Endothelial cell of umbilical vein (primary cell): ENCODE measurements around the gene TSPO. TPM values are rescaled to one million over a fixed set of nuclear protein-coding genes. Genes with fewer than 3 reads are reported as not detected.
A peak's percentile ranks its signal among the peaks of the same experiment; 100 is the strongest.

Experiments used
- BruUV-seq: library from RNA; stranded (reverse); fragments of 400-500 nt; replicated peaks from 2 replicates; lab custom pipeline; 2021; lab: Mats Ljungman, UMichigan
- CTCF ChIA-PET: fragments of 300-600, 350-600 bp; sonication (Branson Sonifier 250); formaldehyde crosslinking; loops from one replicate; lab custom pipeline; 2021; ENCODE audit warnings: antibody characterized with exemption, inconsistent platforms; lab: Charles Lee
- POLR2A ChIA-PET: fragments of 300-600, 350-600 bp; sonication (Branson Sonifier 250); formaldehyde crosslinking; loops from one replicate; lab custom pipeline; 2021; ENCODE audit warnings: antibody characterized with exemption, inconsistent platforms; lab: Charles Lee
- DNase-seq: peaks from one replicate; pipeline ENCODE4 v3.0.0-alpha.2; 2011; ENCODE audit warnings: low read depth, low spot score
- FAIRE-seq: peaks from 2 replicates; lab custom pipeline; 2011; peaks lifted over from hg19 to GRCh38; lab: Jason Lieb, UNC
- H2AFZ ChIP-seq: 2 replicates; pipeline ENCODE4 v1.6.0; 2012; ENCODE audit warnings: low read depth, low read length, control low read depth, inconsistent platforms
- H3K27ac ChIP-seq: 2 replicates; pipeline ENCODE4 v1.5.1; 2011; ENCODE audit warnings: low read depth, mild to moderate bottlenecking, control low read depth, low read length, moderate library complexity; ENCODE audit not compliant: insufficient read depth
- H3K27me3 ChIP-seq, 2 experiments: 2 replicates each; pipeline versions ENCODE4 v1.6.0 to v1.6.1; 2011; ENCODE audit warnings: low read length in 2 of 2, mixed read lengths in 1 of 2; ENCODE audit not compliant: control insufficient read depth in 2 of 2, insufficient read depth in 2 of 2
- H3K36me3 ChIP-seq, 2 experiments: 2 replicates in 1 of 2; 3 replicates in 1 of 2; pipeline ENCODE4 v1.5.1; 2011; ENCODE audit warnings: low read length in 2 of 2, mild to moderate bottlenecking in 1 of 2, moderate library complexity in 1 of 2; ENCODE audit not compliant: control insufficient read depth in 2 of 2, insufficient read depth in 2 of 2; ENCODE audit errors: extremely low read depth in 1 of 2
- H3K4me1 ChIP-seq: 3 replicates; pipeline ENCODE4 v1.5.1; 2011; ENCODE audit warnings: mild to moderate bottlenecking, low read length; ENCODE audit not compliant: control insufficient read depth, insufficient read depth; ENCODE audit errors: extremely low read depth
- H3K4me2 ChIP-seq: 2 replicates; pipeline ENCODE4 v1.6.1; 2011; ENCODE audit warnings: low read length, control low read depth, mixed read lengths; ENCODE audit not compliant: insufficient read depth
- H3K4me3 ChIP-seq, 3 experiments: fragments of 200-600 bp in 1 of 3; sonication (generic), shearing (Covaris generic) in 1 of 3; replicated peaks in 1 of 3; 2 replicates each; pipeline ENCODE4 v1.5.1; 2011 to 2016; ENCODE audit warnings: control low read depth in 3 of 3, low read length in 3 of 3, mild to moderate bottlenecking in 2 of 3, inconsistent platforms in 1 of 3, low read depth in 1 of 3, moderate library complexity in 1 of 3; ENCODE audit not compliant: insufficient read depth in 1 of 3
- H3K79me2 ChIP-seq: 2 replicates; pipeline ENCODE4 v1.6.0; 2012; ENCODE audit warnings: low read length, inconsistent platforms; ENCODE audit not compliant: control insufficient read depth, insufficient read depth
- H3K9ac ChIP-seq: replicated peaks from 2 replicates; pipeline ENCODE3; 2011; ENCODE audit warnings: low read length, control low read depth; ENCODE audit not compliant: insufficient read depth; ENCODE audit errors: extremely low read depth
- H3K9me1 ChIP-seq: replicated peaks from 3 replicates; pipeline ENCODE4 v1.6.0; 2011; ENCODE audit warnings: mild to moderate bottlenecking, low read length; ENCODE audit not compliant: control insufficient read depth, insufficient read depth; ENCODE audit errors: extremely low read depth
- H3K9me3 ChIP-seq: replicated peaks from 2 replicates; pipeline ENCODE4 v1.5.1; 2012; ENCODE audit warnings: low read length, inconsistent platforms; ENCODE audit not compliant: control insufficient read depth, insufficient read depth
- H4K20me1 ChIP-seq: replicated peaks from 2 replicates; pipeline ENCODE3; 2011; ENCODE audit warnings: mild to moderate bottlenecking, low read length; ENCODE audit not compliant: control insufficient read depth, insufficient read depth; ENCODE audit errors: extremely low read depth
- EZH2 ChIP-seq: IDR thresholded peaks from 2 replicates; pipeline ENCODE4 v1.6.1; 2012; ENCODE audit warnings: borderline replicate concordance, low read depth, mild to moderate bottlenecking, moderate library complexity, low read length, inconsistent platforms; ENCODE audit not compliant: severe bottlenecking
- FOS ChIP-seq: IDR thresholded peaks from 2 replicates; pipeline ENCODE4 v1.6.1; 2011; ENCODE audit warnings: mild to moderate bottlenecking, low read length, moderate library complexity, borderline replicate concordance; ENCODE audit not compliant: insufficient read depth
- GATA2 ChIP-seq: IDR thresholded peaks from 2 replicates; pipeline ENCODE4 v1.7.0; 2011; ENCODE audit warnings: low read depth, mild to moderate bottlenecking, moderate library complexity, mixed read lengths, low read length; ENCODE audit not compliant: insufficient read length, insufficient read depth
- JUN ChIP-seq: IDR thresholded peaks from 2 replicates; pipeline ENCODE4 v1.6.1; 2011; ENCODE audit warnings: borderline replicate concordance, low read depth; ENCODE audit not compliant: insufficient read length, insufficient read depth
- MYC ChIP-seq: IDR thresholded peaks from one replicate; pipeline ENCODE4 v1.6.1; 2011; ENCODE audit warnings: mild to moderate bottlenecking, low read depth, low read length
- POLR2A ChIP-seq: IDR thresholded peaks from 2 replicates; pipeline ENCODE4 v1.6.1; 2012; ENCODE audit warnings: low read depth, mild to moderate bottlenecking, control low read depth, low read length
- POLR2AphosphoS5 ChIP-seq: IDR thresholded peaks from 2 replicates; pipeline ENCODE4 v1.6.1; 2012; ENCODE audit warnings: low read depth, mild to moderate bottlenecking, control low read depth, low read length, moderate library complexity; ENCODE audit not compliant: insufficient read depth
- dilution Hi-C: fragments of 300-500 bp; cut with MboI; formaldehyde crosslinking; loops from one replicate; pipeline ENCODE4 v1.15.0; 2019; ENCODE audit warnings: low sequenced_read_pairs; ENCODE audit not compliant: extremely low pct_ligation_motif_present
- intact Hi-C: fragments of 100-400 bp; cut with micrococcal nuclease; formaldehyde crosslinking; loops from one replicate; pipeline ENCODE4 v1.10.0; 2022
- polyA plus RNA-seq, 4 experiments: library from polyadenylated mRNA; depleted of rRNA in 3 of 4; stranded (reverse) in 3 of 4; unstranded in 1 of 4; fragments of >200 nt; gene quantifications; 2 replicates each; pipeline versions ENCODE4 v1.2.1 to v1.2.3, GENCODE V29; 2011 to 2012; ENCODE audit warnings: missing spikeins in 1 of 4
- total RNA-seq: library from RNA; stranded (reverse); gene quantifications from 2 replicates; pipeline ENCODE4 v1.2.3, GENCODE V29; 2021
- TF ChIP-seq, protein P1 (sequence below): IDR thresholded peaks from 2 replicates; pipeline ENCODE4 v1.6.1; 2011; ENCODE audit not compliant: insufficient read depth, insufficient read length
- TF ChIP-seq, protein P2 (sequence below), 2 donors: IDR thresholded peaks; 1 replicate in 1 of 2; 2 replicates in 1 of 2; pipeline ENCODE4 v1.5.1; 2011; ENCODE audit warnings: low read length in 2 of 2, mild to moderate bottlenecking in 2 of 2, moderate library complexity in 2 of 2, control low read depth in 1 of 2, inconsistent platforms in 1 of 2, low read depth in 1 of 2; ENCODE audit not compliant: insufficient read depth in 1 of 2; ENCODE audit errors: extremely low read depth in 1 of 2

Gene TSPO
- total and polyA plus RNA-seq, 2 donors (not counting 3 experiments of a cell fraction or from before 2014, with no cell fraction given): 328 to 720 TPM

DNA sequence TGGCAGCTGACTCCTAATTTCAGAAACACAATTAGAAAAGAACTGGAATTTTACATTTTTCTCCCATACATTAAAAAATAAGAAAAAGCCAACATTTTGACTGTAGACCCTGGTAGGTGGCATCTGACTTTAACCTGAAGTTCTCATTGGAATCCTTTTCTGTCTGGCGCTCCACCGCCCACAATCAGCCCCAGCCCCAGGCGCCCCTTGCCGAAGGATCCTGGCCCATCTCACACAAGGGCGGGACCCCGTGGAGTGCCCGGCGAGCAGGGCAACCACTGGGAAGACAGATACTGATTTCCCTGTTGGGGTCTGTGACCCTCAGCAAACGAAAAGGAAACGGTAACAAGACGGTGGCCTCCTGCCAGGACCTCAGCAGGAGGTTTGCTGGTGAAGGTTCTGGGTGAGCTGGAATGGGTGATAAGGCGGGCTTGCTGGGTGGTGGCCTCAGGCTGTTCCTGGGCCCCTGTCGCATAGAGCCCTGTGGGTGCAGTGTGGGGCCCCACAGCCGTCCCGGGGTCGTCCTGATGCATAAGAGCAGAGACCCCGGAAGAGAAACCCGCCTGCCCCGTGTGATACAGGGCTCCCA is 15.7 kb downstream of the TSPO start:
- Histone ChIP-seq H3K27ac (no peak overlapping the region), H4K20me1 (no peaks in the 10 kb centered on the region), H3K9ac (no peak overlapping the region), H3K36me3 (peaks cover 6 to 16% of the 10 kb centered on the region in 2 experiments), H3K4me3 (no peak overlapping the region), H3K79me2 (no peaks in the 10 kb centered on the region), H3K4me2 (no peak overlapping the region), H3K4me1 (peaks cover 2% of the 10 kb centered on the region), H2AFZ (no peak overlapping the region), H3K9me1 (no peaks in the 10 kb centered on the region), H3K27me3 (no peaks in the 10 kb centered on the region), H3K9me3 (no peaks in the 10 kb centered on the region)
- POLR2A ChIA-PET: no interaction called here
- CTCF ChIA-PET: no interaction called here
- dilution Hi-C loops: no loop called here
- DNase-seq (no peak), FAIRE-seq (no peak)
- TSS peak; percentile 55 for BruUV-seq
- intact Hi-C loops: no loop called here
- TF ChIP-seq MYC: no peak
- TF ChIP-seq GATA2: no peak
- TF ChIP-seq, protein P1, sequence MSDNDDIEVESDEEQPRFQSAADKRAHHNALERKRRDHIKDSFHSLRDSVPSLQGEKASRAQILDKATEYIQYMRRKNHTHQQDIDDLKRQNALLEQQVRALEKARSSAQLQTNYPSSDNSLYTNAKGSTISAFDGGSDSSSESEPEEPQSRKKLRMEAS: no peak
- no peak for TF ChIP-seq FOS
- no peak for TF ChIP-seq JUN
- TF ChIP-seq POLR2A: no peak
- TF ChIP-seq, protein P2, sequence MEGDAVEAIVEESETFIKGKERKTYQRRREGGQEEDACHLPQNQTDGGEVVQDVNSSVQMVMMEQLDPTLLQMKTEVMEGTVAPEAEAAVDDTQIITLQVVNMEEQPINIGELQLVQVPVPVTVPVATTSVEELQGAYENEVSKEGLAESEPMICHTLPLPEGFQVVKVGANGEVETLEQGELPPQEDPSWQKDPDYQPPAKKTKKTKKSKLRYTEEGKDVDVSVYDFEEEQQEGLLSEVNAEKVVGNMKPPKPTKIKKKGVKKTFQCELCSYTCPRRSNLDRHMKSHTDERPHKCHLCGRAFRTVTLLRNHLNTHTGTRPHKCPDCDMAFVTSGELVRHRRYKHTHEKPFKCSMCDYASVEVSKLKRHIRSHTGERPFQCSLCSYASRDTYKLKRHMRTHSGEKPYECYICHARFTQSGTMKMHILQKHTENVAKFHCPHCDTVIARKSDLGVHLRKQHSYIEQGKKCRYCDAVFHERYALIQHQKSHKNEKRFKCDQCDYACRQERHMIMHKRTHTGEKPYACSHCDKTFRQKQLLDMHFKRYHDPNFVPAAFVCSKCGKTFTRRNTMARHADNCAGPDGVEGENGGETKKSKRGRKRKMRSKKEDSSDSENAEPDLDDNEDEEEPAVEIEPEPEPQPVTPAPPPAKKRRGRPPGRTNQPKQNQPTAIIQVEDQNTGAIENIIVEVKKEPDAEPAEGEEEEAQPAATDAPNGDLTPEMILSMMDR (IDR thresholded peaks at IDR 0.05; ENCODE audit: extremely low read depth in 1 of 2, insufficient read depth in 1 of 2, low read depth in 1 of 2, low read length in 2 of 2): no peak
- TF ChIP-seq EZH2: no peak
- no peak for TF ChIP-seq POLR2AphosphoS5
